Activated T-helper 2 cell treated with anti-CD3 and anti-CD28 coated beads, Interferon-gamma antibody, Interleukin-2, Interleukin-4, amounts not matched to agents 10 μg/mL and 5 μg/mL and 100 μg/mL, durations not matched to agents 14 hours and 24 hours and 36 hours (primary cell): Measurements from ENCODE around the gene FLRT1. TPM values are rescaled to one million over a fixed set of nuclear protein-coding genes. Genes with fewer than 3 reads are reported as not detected.

Experiments used
- DNase-seq: peaks from one replicate; pipeline ENCODE4 v3.0.0; 2021; ENCODE audit warnings: low spot score
- H3K27ac Mint-ChIP-seq: one replicate; pipeline ENCODE4 v1.8.0; 2021; ENCODE audit warnings: mixed read lengths
- H3K27me3 Mint-ChIP-seq: one replicate; pipeline ENCODE4 v1.8.0; 2021; ENCODE audit warnings: low read depth, mixed read lengths
- H3K36me3 Mint-ChIP-seq: one replicate; pipeline ENCODE4 v1.8.0; 2021; ENCODE audit warnings: low read depth, mixed read lengths
- H3K4me1 Mint-ChIP-seq: one replicate; pipeline ENCODE4 v1.8.0; 2021; ENCODE audit warnings: low read depth, mixed read lengths
- H3K4me3 Mint-ChIP-seq: one replicate; pipeline ENCODE4 v1.8.0; 2021; ENCODE audit warnings: low read depth, mild to moderate bottlenecking, moderate library complexity, mixed read lengths
- H3K9me3 Mint-ChIP-seq: one replicate; pipeline ENCODE4 v1.8.0; 2021; ENCODE audit warnings: mixed read lengths
- intact Hi-C: fragments of 100-400 bp; cut with micrococcal nuclease; formaldehyde crosslinking; loops from one replicate; pipeline ENCODE4 v1.15.1; 2023
- total RNA-seq: library from RNA; stranded (reverse); gene quantifications from 2 replicates; pipeline ENCODE4 v1.2.3, GENCODE V29; 2022

The FLRT1 gene
- total RNA-seq, 1 donor from 2014 or later, result not detected

DNA sequence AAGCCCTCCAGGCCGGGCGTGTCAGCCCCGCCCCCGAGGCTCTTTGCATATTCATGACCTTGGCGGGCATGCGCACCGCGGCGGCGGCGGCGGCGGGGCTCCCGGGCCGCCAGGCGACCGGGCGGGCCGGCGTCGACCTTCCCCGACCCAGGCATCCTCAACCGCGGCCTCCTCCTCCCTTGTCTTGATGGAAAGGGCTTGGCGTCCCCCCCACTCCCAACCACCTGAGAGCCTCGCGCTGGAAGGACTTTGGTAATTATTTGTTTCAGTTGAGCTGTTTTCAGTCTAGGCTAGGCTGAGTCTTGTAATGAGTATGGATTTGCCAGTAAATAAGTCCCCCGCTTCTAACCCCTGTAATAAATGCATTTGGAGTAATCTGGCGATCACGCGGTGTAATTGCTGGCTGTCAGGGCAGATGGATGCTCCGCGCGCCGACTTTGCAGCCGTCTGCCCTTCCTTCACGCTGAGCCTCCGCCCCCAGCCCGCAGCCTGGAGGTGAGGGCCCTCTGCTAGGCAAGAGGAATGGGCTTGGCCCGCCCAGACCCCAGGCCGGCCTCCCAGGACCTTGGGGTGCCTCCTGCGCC is 25.2 kb downstream of the FLRT1 start:
- Mint-ChIP-seq H3K27ac (no peak overlapping the region), H3K4me3 (peak overlapping the region; percentile 77), H3K27me3 (peaks cover 14% of the 10 kb centered on the region), H3K9me3 (no peaks in the 10 kb centered on the region), H3K4me1 (peaks cover 4% of the 10 kb centered on the region), H3K36me3 (no peaks in the 10 kb centered on the region)
- intact Hi-C loops, result no loop called here
- DNase-seq, result peak; percentile 33

GRCh38 chr11:64062185-64063039 is 26.7 kb downstream of the FLRT1 start:
- Mint-ChIP-seq H3K4me1 (peaks cover 4% of the 10 kb centered on the region), H3K4me3 (no peak overlapping the region), H3K36me3 (no peaks in the 10 kb centered on the region), H3K27ac (no peak overlapping the region), H3K9me3 (no peaks in the 10 kb centered on the region), H3K27me3 (peaks cover 14% of the 10 kb centered on the region)
- DNase-seq, result no peak
- intact Hi-C loops, result no loop called here

GRCh38 chr11:64063777-64064176 is 28.0 kb downstream of the FLRT1 start:
- H3K36me3 Mint-ChIP-seq, result no peaks in the 10 kb centered on the region
- H3K4me3 Mint-ChIP-seq, result no peak overlapping the region
- peaks cover 4% of the 10 kb centered on the region for H3K4me1 Mint-ChIP-seq
- H3K9me3 Mint-ChIP-seq, result no peaks in the 10 kb centered on the region
- no peak overlapping the region for H3K27ac Mint-ChIP-seq
- peaks cover 14% of the 10 kb centered on the region for H3K27me3 Mint-ChIP-seq
- intact Hi-C loops, result no loop called here
- no peak for DNase-seq

DNA sequence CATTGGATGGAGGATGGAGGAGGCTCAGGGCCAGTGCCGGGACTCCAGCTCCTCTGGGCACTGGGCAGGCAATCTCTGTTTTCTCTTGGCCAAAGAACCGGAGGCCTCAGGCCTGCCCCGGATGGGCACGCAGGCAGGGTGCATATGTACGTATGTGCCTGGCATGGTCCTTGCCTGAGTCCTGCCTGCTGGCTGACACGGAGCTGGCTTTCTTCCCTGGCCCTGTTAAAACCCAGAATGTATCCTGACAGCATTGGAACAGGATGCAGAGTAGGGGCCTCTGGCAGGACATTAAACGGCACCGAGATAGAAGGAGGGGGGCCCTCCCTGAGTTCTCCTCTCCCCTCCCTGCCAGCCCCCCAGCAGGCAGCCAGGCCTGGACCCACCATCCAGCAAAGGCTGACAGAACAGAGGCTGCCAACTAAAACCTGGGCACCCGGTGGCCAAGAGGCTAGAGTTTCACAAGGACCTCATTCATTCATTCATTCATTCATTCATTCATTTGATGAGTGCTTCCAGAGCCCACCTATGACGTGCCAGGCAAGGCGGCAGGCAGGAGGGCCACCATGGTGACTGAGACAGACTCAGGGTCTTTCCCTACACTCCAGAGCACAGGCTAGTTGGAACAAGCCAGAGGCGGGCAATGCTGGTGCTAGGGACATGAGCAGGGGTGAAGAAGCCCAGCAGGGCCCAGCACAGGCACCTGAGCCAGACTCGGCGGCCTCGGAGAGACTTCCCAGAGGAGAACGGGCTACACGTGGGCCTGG is 28.8 kb downstream of the FLRT1 start:
- Mint-ChIP-seq H3K27me3 (peaks cover 14% of the 10 kb centered on the region), H3K9me3 (no peaks in the 10 kb centered on the region), H3K4me3 (no peak overlapping the region), H3K27ac (no peak overlapping the region), H3K4me1 (peaks cover 4% of the 10 kb centered on the region), H3K36me3 (no peaks in the 10 kb centered on the region)
- intact Hi-C loops, result no loop called here
- no peak for DNase-seq

- Mint-ChIP-seq H3K4me3 (no peak overlapping the region), H3K36me3 (no peaks in the 10 kb centered on the region), H3K4me1 (peaks cover 4% of the 10 kb centered on the region), H3K27me3 (peaks cover 14% of the 10 kb centered on the region), H3K9me3 (no peaks in the 10 kb centered on the region), H3K27ac (no peak overlapping the region)
- DNase-seq, result no peak
- intact Hi-C loops, result no loop called here
Measured at GRCh38 chr11:64065141-64065465, 29.4 kb downstream of the FLRT1 start.

DNA sequence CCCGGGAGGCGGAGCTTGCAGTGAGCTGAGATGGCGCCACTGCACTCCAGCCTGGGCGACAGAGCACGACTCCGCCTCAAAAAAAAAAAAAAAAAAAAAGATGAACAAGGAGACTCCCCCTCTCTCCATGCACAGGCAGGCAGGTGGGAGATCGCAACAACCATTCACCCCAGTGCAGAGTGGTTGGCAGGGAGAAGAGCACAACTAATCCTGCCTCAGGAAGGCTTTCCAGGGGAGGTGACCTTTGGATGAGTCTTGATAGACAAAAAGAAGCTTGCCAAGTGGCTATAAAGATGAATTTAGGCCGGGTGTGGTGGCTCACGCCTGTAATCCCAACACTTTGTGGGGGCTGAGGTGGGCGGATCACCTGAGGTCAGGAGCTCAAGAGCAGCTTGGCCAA is 30.0 kb downstream of the FLRT1 start:
- intact Hi-C loops, result no loop called here
- Mint-ChIP-seq H3K4me1 (peaks cover 2% of the 10 kb centered on the region), H3K27me3 (peaks cover 11% of the 10 kb centered on the region), H3K36me3 (no peaks in the 10 kb centered on the region), H3K9me3 (no peaks in the 10 kb centered on the region), H3K4me3 (no peak overlapping the region), H3K27ac (no peak overlapping the region)
- no peak for DNase-seq

DNA sequence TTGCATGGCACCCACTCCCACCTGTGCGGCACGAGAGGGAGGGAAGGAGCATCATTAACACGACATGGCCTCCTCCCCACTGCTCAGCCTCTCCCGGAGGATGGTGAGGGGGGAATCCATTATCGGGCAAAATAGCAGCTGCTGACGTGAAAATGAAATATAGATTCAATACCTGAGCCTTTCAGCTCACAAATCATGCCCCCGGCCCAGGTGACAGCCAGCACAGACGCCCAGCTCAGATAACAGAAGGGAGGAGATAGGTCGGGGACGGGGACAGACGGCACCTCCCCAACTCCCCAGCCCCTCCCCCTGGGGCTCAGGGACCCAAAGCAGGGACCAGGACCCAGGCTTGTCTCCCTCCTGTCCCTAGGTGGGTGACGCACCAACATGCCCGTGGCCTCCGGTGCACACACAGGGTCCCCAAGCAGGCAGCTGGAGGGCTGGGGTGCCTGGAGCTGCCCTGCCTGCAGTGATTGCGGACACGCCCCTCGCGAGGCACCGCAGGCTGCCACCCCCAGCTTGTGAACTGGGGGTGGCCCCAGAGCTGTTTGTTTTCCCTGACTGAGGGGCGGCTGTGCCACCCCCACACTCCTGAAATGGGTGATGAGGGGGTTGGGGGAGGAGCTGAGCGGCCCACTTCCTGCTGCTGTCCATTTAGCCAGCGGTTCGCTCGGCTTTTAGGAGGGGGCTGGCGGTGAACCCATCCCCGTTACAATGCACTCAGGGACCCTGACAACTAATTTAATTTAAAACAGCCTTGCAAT is 31.7 kb downstream of the FLRT1 start:
- Mint-ChIP-seq H3K36me3 (no peaks in the 10 kb centered on the region), H3K4me1 (no peaks in the 10 kb centered on the region)
- DNase-seq, result no peak

DNA sequence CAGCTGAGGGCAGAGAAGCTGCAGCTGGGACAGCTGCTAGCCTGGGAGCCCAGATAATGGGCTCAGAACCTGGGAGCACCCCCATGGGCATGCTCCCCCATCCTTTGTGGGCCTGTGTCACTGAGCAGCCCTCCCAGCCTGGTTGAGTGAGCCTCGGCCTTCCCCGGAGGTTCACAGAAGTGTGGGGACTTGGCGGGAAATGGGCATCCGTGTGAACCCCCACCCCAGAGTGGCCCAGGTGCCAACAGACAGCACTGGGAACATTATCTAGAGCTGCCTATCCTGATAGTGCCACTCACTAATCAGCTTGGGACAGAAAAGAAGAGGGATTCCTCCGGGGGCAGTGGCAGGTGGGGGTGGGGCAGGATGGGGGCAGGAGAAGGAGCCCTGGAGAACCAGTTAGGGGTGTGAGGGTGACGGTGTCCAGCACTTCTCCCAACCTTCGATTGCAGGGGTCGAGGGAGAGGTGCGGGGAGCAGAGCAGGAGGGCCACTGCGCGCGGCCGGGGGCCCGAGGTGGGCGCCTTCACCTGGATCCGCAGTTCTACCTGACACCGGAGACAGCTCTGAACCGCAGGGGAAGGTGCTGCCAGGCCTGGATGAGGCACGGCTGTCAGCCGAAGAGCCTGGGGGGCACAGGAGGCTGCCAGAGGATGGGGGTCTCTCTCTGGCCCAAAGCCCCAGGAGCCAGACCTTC is 33.1 kb downstream of the FLRT1 start:
- intact Hi-C loops, result no loop called here
- Mint-ChIP-seq H3K4me1 (no peaks in the 10 kb centered on the region), H3K4me3 (no peak overlapping the region), H3K36me3 (no peaks in the 10 kb centered on the region), H3K27ac (no peak overlapping the region), H3K9me3 (no peaks in the 10 kb centered on the region), H3K27me3 (no peaks in the 10 kb centered on the region)
- no peak for DNase-seq

More for the DNA sequence above, 31.7 kb downstream of the FLRT1 start:
- intact Hi-C loops, result no loop called here
- Mint-ChIP-seq H3K9me3 (no peaks in the 10 kb centered on the region), H3K27ac (no peak overlapping the region), H3K4me3 (no peak overlapping the region), H3K27me3 (peaks cover 5% of the 10 kb centered on the region)

DNA sequence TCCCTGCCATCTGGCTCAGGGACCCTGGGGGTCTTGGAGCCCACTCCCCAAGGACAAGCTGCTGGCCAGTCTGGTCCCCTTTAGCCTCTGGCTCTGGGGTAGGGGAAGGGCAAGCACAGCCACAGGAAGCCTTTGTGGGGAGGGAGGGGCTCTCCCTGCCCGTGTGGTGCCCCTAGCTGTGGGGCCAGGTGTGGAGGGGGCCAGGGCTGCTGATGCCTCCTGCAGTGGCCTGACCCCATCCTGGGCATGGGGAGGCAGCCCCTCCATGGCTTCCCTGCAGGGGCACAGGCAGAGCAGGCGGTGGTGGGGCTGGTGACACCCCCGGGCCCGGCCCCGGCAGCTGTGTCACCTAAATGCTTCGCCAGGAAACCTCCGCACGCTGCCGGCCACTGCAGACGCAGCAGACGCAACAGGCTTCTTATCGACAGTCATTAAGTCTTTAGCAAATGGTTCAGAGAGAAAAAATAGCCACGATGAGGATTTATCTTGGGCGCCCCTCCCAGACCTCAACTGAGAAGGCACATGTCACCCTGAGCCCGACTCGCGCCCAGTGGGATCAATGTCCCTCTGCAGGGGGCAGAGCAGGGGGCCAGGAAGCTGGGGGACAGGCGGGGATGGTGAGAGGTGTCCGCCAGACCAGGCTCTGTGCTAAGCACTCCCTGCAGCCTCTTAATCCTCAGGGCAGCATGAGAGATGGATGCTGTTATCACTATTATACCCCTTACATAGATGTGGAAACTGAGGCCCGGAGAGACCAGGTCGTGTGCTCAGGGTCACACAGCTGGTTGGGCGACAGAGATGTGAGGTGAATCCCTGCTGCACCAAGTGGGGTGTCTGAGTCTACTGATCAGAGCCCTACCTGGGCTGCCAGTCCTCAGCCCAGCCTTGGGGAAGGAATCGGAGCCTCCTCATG is 33.9 kb downstream of the FLRT1 start:
- H3K4me3 Mint-ChIP-seq, result no peak overlapping the region
- peaks cover 3% of the 10 kb centered on the region for H3K4me1 Mint-ChIP-seq
- DNase-seq, result no peak
- H3K27ac Mint-ChIP-seq, result no peak overlapping the region
- H3K36me3 Mint-ChIP-seq, result no peaks in the 10 kb centered on the region
- intact Hi-C loops, result no loop called here
- no peaks in the 10 kb centered on the region for H3K9me3 Mint-ChIP-seq
- H3K27me3 Mint-ChIP-seq, result no peaks in the 10 kb centered on the region

- intact Hi-C loops, result no loop called here
- Mint-ChIP-seq H3K36me3 (no peaks in the 10 kb centered on the region), H3K9me3 (no peaks in the 10 kb centered on the region), H3K27ac (no peak overlapping the region), H3K4me1 (peaks cover 3% of the 10 kb centered on the region), H3K4me3 (no peak overlapping the region), H3K27me3 (no peaks in the 10 kb centered on the region)
- no peak for DNase-seq
Measured at GRCh38 chr11:64070314-64070681, 34.6 kb downstream of the FLRT1 start.

GRCh38 chr11:64071849-64072248 is 36.1 kb downstream of the FLRT1 start:
- no peaks in the 10 kb centered on the region for H3K27me3 Mint-ChIP-seq
- H3K4me3 Mint-ChIP-seq, result no peak overlapping the region
- H3K9me3 Mint-ChIP-seq, result no peaks in the 10 kb centered on the region
- intact Hi-C loops, result no loop called here
- H3K27ac Mint-ChIP-seq, result no peak overlapping the region
- no peak for DNase-seq
- no peaks in the 10 kb centered on the region for H3K36me3 Mint-ChIP-seq
- peaks cover 3% of the 10 kb centered on the region for H3K4me1 Mint-ChIP-seq
